Activated T-helper 2 cell treated with anti-CD3 and anti-CD28 coated beads, Interferon-gamma antibody, Interleukin-2, Interleukin-4, amounts not matched to agents 10 μg/mL and 5 μg/mL and 100 μg/mL, durations not matched to agents 14 hours and 24 hours and 36 hours (primary cell): Measurements from ENCODE around the gene WDR19. TPM values are rescaled to one million over a fixed set of nuclear protein-coding genes. Genes with fewer than 3 reads are reported as not detected.
"Not testable (repeated sequence)": the region's sequence is repeated elsewhere in the genome, so short reads cannot be mapped to it uniquely, and the experiment has no call there.

ENCODE experiments used
- DNase-seq: peaks from one replicate; pipeline ENCODE4 v3.0.0; 2021; ENCODE audit warnings: low spot score
- H3K27ac Mint-ChIP-seq: one replicate; pipeline ENCODE4 v1.8.0; 2021; ENCODE audit warnings: mixed read lengths
- H3K27me3 Mint-ChIP-seq: one replicate; pipeline ENCODE4 v1.8.0; 2021; ENCODE audit warnings: low read depth, mixed read lengths
- H3K36me3 Mint-ChIP-seq: one replicate; pipeline ENCODE4 v1.8.0; 2021; ENCODE audit warnings: low read depth, mixed read lengths
- H3K4me1 Mint-ChIP-seq: one replicate; pipeline ENCODE4 v1.8.0; 2021; ENCODE audit warnings: low read depth, mixed read lengths
- H3K4me3 Mint-ChIP-seq: one replicate; pipeline ENCODE4 v1.8.0; 2021; ENCODE audit warnings: low read depth, mild to moderate bottlenecking, moderate library complexity, mixed read lengths
- H3K9me3 Mint-ChIP-seq: one replicate; pipeline ENCODE4 v1.8.0; 2021; ENCODE audit warnings: mixed read lengths
- intact Hi-C: fragments of 100-400 bp; cut with micrococcal nuclease; formaldehyde crosslinking; loops from one replicate; pipeline ENCODE4 v1.15.1; 2023
- total RNA-seq: library from RNA; stranded (reverse); gene quantifications from 2 replicates; pipeline ENCODE4 v1.2.3, GENCODE V29; 2022

WDR19 gene
- total RNA-seq, 1 donor from 2014 or later, result 8.9 TPM

DNA sequence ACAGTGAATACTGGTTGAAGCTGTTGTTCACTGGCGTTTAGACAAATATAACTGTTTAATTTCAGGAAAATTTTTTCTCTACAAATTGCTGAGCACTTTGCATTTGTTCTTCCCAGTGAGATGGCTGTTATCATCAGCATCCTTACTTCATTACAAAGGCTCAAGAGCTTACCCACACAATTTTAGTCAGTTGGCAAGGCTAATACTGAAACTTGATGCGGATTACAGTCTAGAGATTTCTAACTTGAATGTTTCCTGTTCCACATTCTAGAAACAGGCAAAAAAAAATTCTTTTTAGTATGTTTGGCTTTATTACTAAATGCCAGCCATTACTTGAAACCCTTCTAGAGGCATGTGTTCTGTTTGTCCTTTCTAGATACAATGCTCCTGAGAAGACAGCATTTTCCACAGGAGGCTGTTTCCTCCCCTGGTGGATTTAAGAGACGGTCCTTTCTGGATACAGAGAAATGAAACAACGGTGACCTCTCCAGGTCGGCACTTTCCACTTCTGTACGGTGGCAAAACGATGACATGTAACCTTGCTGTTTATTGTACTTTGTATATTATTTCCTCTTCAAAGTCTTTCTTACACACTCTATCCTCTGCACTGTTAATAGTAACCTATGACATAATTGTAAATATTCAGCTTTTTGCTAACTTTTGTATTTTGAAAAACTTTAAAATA is 102.9 kb downstream of the WDR19 start:
- H3K27me3 Mint-ChIP-seq, result no peaks in the 10 kb centered on the region
- H3K36me3 Mint-ChIP-seq, result peaks cover 63% of the 10 kb centered on the region
- H3K9me3 Mint-ChIP-seq, result no peaks in the 10 kb centered on the region
- no peak for DNase-seq
- H3K4me1 Mint-ChIP-seq, result peaks cover 18% of the 10 kb centered on the region
- intact Hi-C loops, result no loop called here
- no peak overlapping the region for H3K4me3 Mint-ChIP-seq
- no peak overlapping the region for H3K27ac Mint-ChIP-seq

DNA sequence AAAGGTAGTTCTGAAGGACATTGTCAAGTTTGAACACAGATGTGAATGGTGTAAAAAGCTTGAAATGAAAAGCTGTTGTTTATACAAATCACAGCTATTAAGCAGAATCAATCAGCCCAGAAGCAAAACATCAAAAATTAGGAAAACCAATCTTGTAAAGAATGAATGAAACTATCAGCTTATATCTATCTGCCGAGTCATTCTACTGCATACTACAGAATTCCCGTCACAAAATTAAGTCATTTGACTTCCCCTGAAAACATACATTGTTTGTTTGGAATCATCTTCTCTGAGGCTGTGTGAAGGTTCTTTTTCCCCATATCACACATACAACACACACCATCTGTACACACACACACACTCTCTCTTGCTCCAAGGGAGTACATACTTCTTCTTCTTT is 103.5 kb downstream of the WDR19 start:
- Mint-ChIP-seq H3K4me3 (no peak overlapping the region), H3K36me3 (peaks cover 65% of the 10 kb centered on the region)
- intact Hi-C loops, result no loop called here

DNA sequence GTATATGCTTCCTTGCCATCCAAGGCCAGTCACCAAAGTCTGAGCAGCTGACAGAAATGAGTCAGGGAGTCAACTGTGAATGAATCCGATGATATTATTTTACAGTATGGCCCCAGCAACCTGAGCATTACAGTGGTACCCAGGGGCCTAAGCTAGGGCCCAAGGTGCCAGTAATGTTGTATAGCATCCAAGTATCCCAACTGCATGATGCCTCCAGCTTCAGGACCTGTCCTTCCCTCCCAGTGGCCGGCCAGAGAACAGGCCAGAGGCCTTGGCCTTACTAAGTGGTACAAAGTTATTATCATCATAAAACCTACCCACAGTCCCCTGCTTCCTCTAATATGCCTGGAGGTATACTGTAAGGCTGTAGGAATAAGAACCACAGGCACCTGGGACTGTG is 103.9 kb downstream of the WDR19 start:
- Mint-ChIP-seq H3K9me3 (no peaks in the 10 kb centered on the region), H3K36me3 (peaks cover 70% of the 10 kb centered on the region), H3K4me1 (peaks cover 18% of the 10 kb centered on the region), H3K27me3 (no peaks in the 10 kb centered on the region), H3K27ac (no peak overlapping the region), H3K4me3 (no peak overlapping the region)
- DNase-seq, result no peak
- intact Hi-C loops, result no loop called here

More for the DNA sequence above, 103.5 kb downstream of the WDR19 start:
- DNase-seq, result no peak
- peaks cover 18% of the 10 kb centered on the region for H3K4me1 Mint-ChIP-seq
- no peaks in the 10 kb centered on the region for H3K27me3 Mint-ChIP-seq
- no peak overlapping the region for H3K27ac Mint-ChIP-seq
- H3K9me3 Mint-ChIP-seq, result no peaks in the 10 kb centered on the region

DNA sequence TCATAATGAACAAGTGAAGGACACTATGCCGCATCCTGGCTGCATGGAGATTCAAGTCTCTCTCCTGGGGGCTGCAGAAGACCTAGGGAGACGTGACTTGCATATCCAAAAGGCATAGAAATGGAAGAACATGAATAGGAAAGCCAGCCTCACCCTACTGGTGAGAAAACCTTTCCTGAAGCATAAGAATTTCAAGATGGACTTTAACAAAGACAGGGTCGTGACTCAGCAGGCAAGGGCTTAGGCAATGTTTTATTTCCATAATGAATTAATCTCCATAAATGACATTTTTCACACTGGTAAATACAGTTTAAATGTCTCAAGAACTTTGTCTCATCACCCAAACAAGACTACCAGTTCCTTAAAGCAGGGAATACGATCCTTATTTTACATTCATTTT is 104.9 kb downstream of the WDR19 start:
- H3K4me1 Mint-ChIP-seq, result peaks cover 18% of the 10 kb centered on the region
- peaks cover 79% of the 10 kb centered on the region for H3K36me3 Mint-ChIP-seq
- intact Hi-C loops, result no loop called here
- H3K9me3 Mint-ChIP-seq, result no peaks in the 10 kb centered on the region
- H3K27ac Mint-ChIP-seq, result no peak overlapping the region
- no peak overlapping the region for H3K4me3 Mint-ChIP-seq
- H3K27me3 Mint-ChIP-seq, result no peaks in the 10 kb centered on the region
- DNase-seq, result no peak

DNA sequence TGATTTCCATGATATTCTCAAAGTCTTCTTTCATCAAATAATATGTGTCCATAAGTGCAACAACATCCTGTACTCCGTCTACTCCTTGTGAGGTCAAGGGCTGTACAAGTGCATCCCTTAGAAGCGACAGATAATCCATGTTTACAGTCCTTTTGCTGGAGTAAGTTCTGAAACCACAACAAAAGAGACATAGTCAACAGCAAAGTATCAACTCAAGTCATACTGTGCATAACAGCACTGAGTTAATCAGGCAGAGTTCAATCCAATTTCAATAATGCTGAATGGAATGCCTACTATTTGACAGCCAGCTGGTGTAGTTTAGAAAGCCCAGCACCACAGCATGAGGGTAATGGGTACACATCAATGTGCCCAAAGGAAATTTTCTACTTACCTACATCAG is 109.4 kb downstream of the WDR19 start:
- Mint-ChIP-seq H3K4me3 (no peak overlapping the region), H3K27me3 (no peaks in the 10 kb centered on the region), H3K4me1 (peaks cover 8% of the 10 kb centered on the region), H3K36me3 (peaks cover 76% of the 10 kb centered on the region), H3K9me3 (no peaks in the 10 kb centered on the region), H3K27ac (no peak overlapping the region)
- no peak for DNase-seq
- intact Hi-C loops, result no loop called here

DNA sequence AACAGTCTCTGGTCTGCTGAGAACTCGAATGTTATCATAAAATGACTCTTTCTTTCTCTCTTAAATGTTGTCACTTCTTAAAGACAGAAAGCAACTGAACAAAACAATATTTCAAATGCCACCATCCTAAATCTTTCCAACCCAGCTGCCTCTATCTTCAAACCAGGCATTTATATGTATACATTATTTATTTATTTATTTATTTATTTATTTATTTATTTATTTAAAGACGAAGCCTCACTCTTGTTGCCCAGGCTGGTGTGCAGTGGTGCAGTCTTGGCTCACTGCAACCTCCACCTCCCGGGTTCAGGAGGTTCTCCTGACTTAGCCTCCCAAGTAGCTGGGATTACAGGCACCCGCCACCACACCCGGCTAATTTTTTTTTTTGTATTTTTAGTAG is 110.1 kb downstream of the WDR19 start:
- H3K27ac Mint-ChIP-seq, result peak overlapping the region; percentile 1
- H3K27me3 Mint-ChIP-seq, H3K4me1 Mint-ChIP-seq, intact Hi-C loops, H3K9me3 Mint-ChIP-seq, DNase-seq, H3K4me3 Mint-ChIP-seq: not testable (repeated sequence)
- H3K36me3 Mint-ChIP-seq, result peaks cover 71% of the 10 kb centered on the region

DNA sequence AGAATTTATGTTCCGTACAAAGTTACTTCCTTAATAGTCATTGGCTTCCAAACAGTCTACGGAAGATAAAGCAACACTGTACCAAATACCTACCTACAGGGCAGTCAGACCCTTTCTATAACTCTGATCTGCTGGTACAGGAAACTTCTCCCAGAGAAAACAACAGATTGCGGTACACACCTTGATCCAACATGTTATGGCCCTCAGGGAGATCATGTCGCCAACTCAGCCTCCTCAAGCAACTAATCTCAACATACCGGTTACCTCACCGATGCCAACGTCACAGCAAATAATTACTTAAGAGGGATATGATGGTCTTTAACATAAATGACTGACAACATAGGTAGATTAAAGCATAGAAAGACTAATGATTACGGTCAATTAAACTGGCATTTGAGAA is 113.5 kb downstream of the WDR19 start:
- H3K36me3 Mint-ChIP-seq, result peaks cover 77% of the 10 kb centered on the region
- DNase-seq, result no peak
- H3K4me3 Mint-ChIP-seq, result no peak overlapping the region
- H3K4me1 Mint-ChIP-seq, result no peaks in the 10 kb centered on the region
- no peaks in the 10 kb centered on the region for H3K9me3 Mint-ChIP-seq
- intact Hi-C loops, result no loop called here
- H3K27me3 Mint-ChIP-seq, result no peaks in the 10 kb centered on the region
- H3K27ac Mint-ChIP-seq, result no peak overlapping the region

DNA sequence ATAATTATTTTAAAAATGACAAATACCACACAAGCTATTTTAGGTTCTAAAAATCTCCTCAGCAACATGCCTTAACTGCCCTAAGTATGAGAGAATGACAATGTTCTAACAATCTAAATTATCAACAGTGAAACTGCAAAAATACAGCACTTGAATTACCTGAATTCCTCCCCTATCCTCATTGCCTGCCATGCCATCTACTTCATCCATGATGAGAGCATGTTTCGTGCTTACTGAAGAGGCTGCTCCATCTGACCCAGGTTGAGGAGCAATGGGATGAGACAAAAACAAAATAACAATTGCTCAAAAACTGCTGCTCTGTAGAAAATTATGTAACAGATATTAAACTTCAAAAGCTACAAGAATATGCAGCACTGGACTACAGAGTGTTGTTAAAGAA is 120.6 kb downstream of the WDR19 start:
- H3K27me3 Mint-ChIP-seq, result no peaks in the 10 kb centered on the region
- peaks cover 5% of the 10 kb centered on the region for H3K4me1 Mint-ChIP-seq
- H3K9me3 Mint-ChIP-seq, result no peaks in the 10 kb centered on the region
- H3K27ac Mint-ChIP-seq, result no peak overlapping the region
- H3K4me3 Mint-ChIP-seq, result no peak overlapping the region
- peaks cover 75% of the 10 kb centered on the region for H3K36me3 Mint-ChIP-seq
- intact Hi-C loops, result no loop called here
- DNase-seq, result no peak

DNA sequence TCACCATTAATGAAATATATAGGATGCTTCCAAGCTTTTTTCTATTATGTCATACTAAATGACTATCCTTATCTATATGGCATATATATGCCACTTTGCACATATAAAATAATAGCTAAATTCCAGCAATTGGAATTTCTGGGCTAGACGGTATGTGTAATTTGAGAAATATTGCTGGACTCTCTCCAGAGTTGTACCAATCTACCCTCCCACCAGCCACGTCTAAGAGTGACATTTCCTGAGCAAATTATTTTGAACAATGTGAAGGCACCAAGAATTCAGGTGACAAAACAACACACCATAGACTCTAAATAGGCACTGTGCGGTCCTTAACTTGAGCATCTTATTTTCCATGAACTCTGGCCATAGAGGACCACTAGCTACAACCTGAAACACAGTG is 121.5 kb downstream of the WDR19 start:
- H3K9me3 Mint-ChIP-seq, result no peaks in the 10 kb centered on the region
- no peaks in the 10 kb centered on the region for H3K27me3 Mint-ChIP-seq
- no peak for DNase-seq
- intact Hi-C loops, result no loop called here
- H3K36me3 Mint-ChIP-seq, result peaks cover 74% of the 10 kb centered on the region
- H3K4me3 Mint-ChIP-seq, result no peak overlapping the region
- H3K27ac Mint-ChIP-seq, result no peak overlapping the region
- H3K4me1 Mint-ChIP-seq, result peaks cover 5% of the 10 kb centered on the region

DNA sequence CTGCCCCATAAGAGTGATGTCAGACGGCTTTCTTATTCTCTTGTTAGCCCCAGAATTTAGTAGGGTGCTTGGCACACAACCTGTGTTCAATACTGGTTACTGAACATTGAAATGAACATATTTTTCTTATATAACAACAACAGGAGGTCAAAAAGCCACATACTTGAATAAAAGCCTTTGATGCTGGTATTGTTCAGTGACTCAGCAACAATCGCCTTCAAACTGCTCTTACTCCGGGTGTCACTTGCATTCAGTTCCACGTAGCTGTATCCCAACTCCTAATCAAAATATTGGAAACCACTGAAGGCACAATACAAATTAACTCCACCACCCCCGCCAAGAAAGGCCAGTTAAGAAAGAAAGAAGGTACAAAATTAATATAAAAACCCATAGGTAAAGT is 122.3 kb downstream of the WDR19 start:
- Mint-ChIP-seq H3K4me3 (no peak overlapping the region), H3K36me3 (peaks cover 72% of the 10 kb centered on the region), H3K9me3 (no peaks in the 10 kb centered on the region), H3K27me3 (no peaks in the 10 kb centered on the region), H3K4me1 (peaks cover 5% of the 10 kb centered on the region), H3K27ac (no peak overlapping the region)
- intact Hi-C loops, result no loop called here
- no peak for DNase-seq

DNA sequence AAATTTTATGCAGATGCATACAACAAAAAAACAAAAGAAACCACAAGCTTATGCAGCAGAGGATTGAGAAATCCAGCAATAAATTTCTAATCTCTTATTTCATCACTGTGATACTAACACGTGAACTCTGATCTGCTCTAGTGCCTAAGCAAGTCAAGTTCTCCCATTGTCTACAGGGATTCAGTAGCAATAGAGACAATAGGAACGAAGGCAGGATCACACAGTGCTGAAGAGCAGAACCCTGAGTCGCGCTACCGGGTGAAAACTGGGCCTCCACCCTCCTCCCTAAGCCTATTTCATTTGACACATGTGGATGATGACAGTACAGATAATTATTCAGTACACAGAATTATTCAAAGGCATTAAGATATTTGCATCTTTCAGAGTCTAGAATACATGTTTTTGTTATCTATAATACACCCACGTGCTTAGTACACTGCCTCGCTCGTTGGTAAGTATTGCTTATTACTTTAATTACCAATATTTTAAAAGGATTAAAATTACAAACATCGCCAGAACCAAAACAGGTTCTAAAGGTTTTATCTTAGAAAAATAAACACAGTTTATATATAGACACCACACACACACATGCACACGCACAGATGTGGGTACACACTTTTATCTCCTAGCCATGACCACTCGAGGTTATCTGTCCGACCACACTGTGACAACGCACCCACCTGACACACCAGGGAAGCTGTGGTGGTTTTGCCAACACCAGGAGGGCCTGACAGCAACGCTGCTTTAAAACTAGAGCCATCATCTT is 123.8 kb downstream of the WDR19 start:
- Mint-ChIP-seq H3K9me3 (no peaks in the 10 kb centered on the region), H3K4me3 (no peak overlapping the region), H3K4me1 (peaks cover 5% of the 10 kb centered on the region), H3K36me3 (peaks cover 65% of the 10 kb centered on the region), H3K27me3 (no peaks in the 10 kb centered on the region), H3K27ac (no peak overlapping the region)
- intact Hi-C loops, result no loop called here
- DNase-seq, result no peak

DNA sequence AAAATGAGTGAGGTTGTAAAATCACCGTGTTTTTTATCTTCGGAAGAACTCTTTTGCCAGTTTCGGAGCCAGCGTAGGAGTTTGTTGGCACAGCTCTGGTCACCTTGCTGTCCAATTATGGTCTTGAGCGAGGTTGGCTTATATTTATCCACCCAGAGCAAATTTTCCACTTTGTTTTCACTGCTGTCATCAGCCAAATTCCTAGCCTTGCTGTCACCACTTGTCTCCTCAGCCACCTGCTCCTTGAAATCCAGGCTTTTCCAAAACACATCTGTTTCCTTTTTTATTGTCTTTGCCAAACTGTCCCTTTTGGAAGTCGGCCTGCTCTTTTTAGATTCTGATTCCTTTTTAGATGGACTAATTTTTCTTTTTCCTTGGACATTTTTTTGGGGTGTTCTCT is 126.3 kb downstream of the WDR19 start:
- peaks cover 5% of the 10 kb centered on the region for H3K4me1 Mint-ChIP-seq
- no peak for DNase-seq
- no peaks in the 10 kb centered on the region for H3K27me3 Mint-ChIP-seq
- H3K36me3 Mint-ChIP-seq, result peaks cover 66% of the 10 kb centered on the region
- H3K9me3 Mint-ChIP-seq, result no peaks in the 10 kb centered on the region
- no peak overlapping the region for H3K4me3 Mint-ChIP-seq
- intact Hi-C loops, result no loop called here
- H3K27ac Mint-ChIP-seq, result no peak overlapping the region

DNA sequence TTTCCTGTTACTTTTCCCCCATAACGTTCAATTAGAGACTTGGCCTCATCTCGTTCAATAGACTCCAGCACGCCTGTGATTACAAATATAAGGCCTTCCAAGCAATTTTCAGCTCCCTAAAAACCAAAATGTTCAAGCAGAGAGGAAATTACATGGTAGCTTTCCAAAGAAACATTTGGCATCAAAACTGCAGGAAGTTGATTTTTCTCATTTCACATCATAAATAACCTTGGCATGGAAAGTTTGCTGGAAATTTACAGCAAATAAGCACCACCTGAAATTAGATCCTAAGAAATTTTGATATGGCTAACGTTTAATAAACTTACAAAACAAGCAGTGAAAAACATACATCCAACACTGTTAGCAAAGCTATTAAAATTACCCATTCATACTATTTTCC is 130.5 kb downstream of the WDR19 start:
- intact Hi-C loops, result no loop called here
- H3K4me1 Mint-ChIP-seq, result no peaks in the 10 kb centered on the region

More for the DNA sequence above, 130.5 kb downstream of the WDR19 start:
- no peaks in the 10 kb centered on the region for H3K9me3 Mint-ChIP-seq
- peaks cover 50% of the 10 kb centered on the region for H3K36me3 Mint-ChIP-seq
- no peak for DNase-seq
- H3K4me3 Mint-ChIP-seq, result no peak overlapping the region
- no peaks in the 10 kb centered on the region for H3K27me3 Mint-ChIP-seq
- no peak overlapping the region for H3K27ac Mint-ChIP-seq
